Prostate gland (tissue), 2 donors: ENCODE measurements around the gene DNAJC3. TPM values are rescaled to one million over a fixed set of nuclear protein-coding genes. Genes with fewer than 3 reads are reported as not detected.
"Not testable (repeated sequence)": the region's sequence is repeated elsewhere in the genome, so short reads cannot be mapped to it uniquely, and the experiment has no call there.

Experiments
- DNase-seq: peaks from one replicate; pipeline ENCODE4 v3.0.0-alpha.2; 2019; ENCODE audit warnings: low spot score
- H3K27ac ChIP-seq, 2 donors: fragments of 200-600 bp; sonication (generic); 2 replicates each; pipeline ENCODE4 v1.5.1; 2017 to 2019
- H3K27me3 ChIP-seq: fragments of 200-600 bp; sonication (generic); replicated peaks from 2 replicates; pipeline ENCODE4 v1.5.1; 2019; ENCODE audit not compliant: insufficient read depth
- H3K36me3 ChIP-seq, 2 donors: fragments of 200-600 bp; sonication (generic); 1 replicate in 1 of 2; 2 replicates in 1 of 2; pipeline versions ENCODE4 v1.5.1 to v1.8.1; 2017 to 2019
- H3K4me1 ChIP-seq: fragments of 200-600 bp; sonication (generic); replicated peaks from 2 replicates; pipeline ENCODE4 v1.5.1; 2019
- H3K4me3 ChIP-seq, 2 donors: fragments of 200-600 bp; sonication (generic); 2 replicates each; pipeline ENCODE4 v1.5.1; 2017 to 2019
- H3K9me3 ChIP-seq: fragments of 200-600 bp; sonication (generic); 2 replicates; pipeline ENCODE4 v1.5.1; 2017
- POLR2A ChIP-seq: fragments of 450-650 bp; IDR thresholded peaks from one replicate; pipeline ENCODE4 v1.6.1; 2016; ENCODE audit warnings: antibody characterized with exemption, mild to moderate bottlenecking
- POLR2AphosphoS5 ChIP-seq: sonication (generic); formaldehyde crosslinking; IDR thresholded peaks from one replicate; pipeline ENCODE4 v1.6.1; 2017; ENCODE audit warnings: antibody characterized with exemption
- WGBS: methylation state at CpG from one replicate; pipeline ENCODE4 v1.1.5; 2018; 5-methylcytosine and 5-hydroxymethylcytosine counted together
- intact Hi-C: fragments of 100-400 bp; cut with DNase I; formaldehyde crosslinking; loops from one replicate; pipeline ENCODE4 v1.14.2; 2022
- total RNA-seq, 2 donors: library from RNA; depleted of rRNA; stranded (reverse); fragments of >200 nt; gene quantifications; one replicate each; pipeline ENCODE4 v1.1.0, GENCODE V29; 2016
- TF ChIP-seq, protein P1 (sequence below), 4 experiments: fragments of 200-600 bp in 2 of 4; fragments of 450-650 bp in 2 of 4; sonication (generic) in 2 of 4; IDR thresholded peaks; 1 replicate in 3 of 4; 2 replicates in 1 of 4; pipeline ENCODE4 v1.5.1; 2016 to 2019; ENCODE audit warnings: antibody characterized with exemption in 4 of 4, mild to moderate bottlenecking in 2 of 4, moderate library complexity in 2 of 4

The DNAJC3 gene
- total RNA-seq, 2 donors from 2014 or later = 44.7 to 106 TPM

DNA sequence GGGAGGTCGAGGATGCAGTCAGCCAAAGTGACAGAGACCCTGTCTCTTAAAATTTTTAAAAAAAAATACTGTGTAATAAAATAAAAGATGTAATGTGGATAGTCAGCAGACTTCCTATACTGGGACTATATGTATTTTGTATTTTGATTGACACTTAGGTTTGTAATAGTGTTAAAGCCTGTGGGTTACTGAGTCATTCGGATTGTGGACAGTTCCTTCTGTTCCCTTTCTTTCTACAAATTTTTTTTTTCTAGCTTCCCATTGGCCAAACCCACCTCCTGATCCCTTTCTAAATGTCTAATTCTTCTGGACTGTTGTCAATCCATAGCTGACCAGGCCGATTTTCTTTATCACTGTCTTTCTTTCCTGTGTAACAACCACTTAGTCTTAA lies 108.0 kb downstream of the DNAJC3 start:
- Histone ChIP-seq H3K27me3 (no peaks in the 10 kb centered on the region), H3K36me3 (no peaks in the 10 kb centered on the region), H3K9me3 (no peaks in the 10 kb centered on the region), H3K4me1 (no peaks in the 10 kb centered on the region), H3K27ac (no peak overlapping the region), H3K4me3 (no peak overlapping the region)
- intact Hi-C loops = no loop called here
- WGBS = 85% methylated on average over 3 of the region's 3 CpGs
- DNase-seq = no peak
- no peak for TF ChIP-seq POLR2AphosphoS5
- TF ChIP-seq, protein P1, sequence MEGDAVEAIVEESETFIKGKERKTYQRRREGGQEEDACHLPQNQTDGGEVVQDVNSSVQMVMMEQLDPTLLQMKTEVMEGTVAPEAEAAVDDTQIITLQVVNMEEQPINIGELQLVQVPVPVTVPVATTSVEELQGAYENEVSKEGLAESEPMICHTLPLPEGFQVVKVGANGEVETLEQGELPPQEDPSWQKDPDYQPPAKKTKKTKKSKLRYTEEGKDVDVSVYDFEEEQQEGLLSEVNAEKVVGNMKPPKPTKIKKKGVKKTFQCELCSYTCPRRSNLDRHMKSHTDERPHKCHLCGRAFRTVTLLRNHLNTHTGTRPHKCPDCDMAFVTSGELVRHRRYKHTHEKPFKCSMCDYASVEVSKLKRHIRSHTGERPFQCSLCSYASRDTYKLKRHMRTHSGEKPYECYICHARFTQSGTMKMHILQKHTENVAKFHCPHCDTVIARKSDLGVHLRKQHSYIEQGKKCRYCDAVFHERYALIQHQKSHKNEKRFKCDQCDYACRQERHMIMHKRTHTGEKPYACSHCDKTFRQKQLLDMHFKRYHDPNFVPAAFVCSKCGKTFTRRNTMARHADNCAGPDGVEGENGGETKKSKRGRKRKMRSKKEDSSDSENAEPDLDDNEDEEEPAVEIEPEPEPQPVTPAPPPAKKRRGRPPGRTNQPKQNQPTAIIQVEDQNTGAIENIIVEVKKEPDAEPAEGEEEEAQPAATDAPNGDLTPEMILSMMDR (IDR thresholded peaks at IDR 0.05) = no peak
- TF ChIP-seq POLR2A = no peak

DNA sequence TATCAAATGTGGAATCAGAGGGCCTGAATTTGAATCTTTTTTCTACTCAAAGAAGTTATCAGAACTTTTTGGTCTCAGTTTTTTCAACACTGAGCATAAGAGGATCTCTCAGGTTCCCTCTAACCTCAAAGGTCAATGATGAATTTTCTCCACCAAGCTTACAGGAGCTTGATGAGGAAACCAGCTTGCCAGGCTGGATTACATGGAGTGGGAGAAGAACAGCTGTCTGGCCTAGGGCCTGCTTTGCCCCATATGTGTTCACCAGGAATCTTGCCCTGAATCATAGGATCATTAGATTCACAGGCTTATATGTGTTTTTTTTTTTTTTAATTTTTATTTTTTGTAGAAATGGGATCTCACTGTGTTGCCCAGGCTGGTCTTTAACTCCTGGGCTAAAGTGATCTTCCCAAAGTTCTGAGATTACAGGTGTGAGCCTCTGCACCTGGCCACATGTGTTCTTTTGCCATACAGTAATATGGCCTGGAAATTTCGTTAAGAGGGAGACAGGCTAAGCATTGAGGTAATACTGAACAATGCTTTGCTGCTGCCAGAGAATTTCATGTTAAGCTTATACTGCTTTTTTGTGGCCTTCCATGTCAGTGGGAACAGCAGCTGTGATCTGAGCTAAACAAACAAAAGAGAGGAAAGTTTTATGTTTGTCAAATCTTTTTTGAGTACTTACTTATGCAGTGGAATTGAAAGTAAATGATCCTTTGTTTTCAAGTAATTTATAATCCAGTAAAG lies 110.6 kb downstream of the DNAJC3 start:
- TF ChIP-seq, protein P1 (IDR thresholded peaks at IDR 0.05) = no peak
- no peak for TF ChIP-seq POLR2AphosphoS5
- TF ChIP-seq POLR2A = no peak
- WGBS = 27% methylated on average over 1 of the region's 1 CpG

GRCh38 chr13:95788100-95788463 lies 111.1 kb downstream of the DNAJC3 start:
- H3K4me3 ChIP-seq = no peak overlapping the region
- intact Hi-C loops = no loop called here
- H3K27me3 ChIP-seq = no peaks in the 10 kb centered on the region
- no peaks in the 10 kb centered on the region for H3K36me3 ChIP-seq
- no peaks in the 10 kb centered on the region for H3K9me3 ChIP-seq
- H3K4me1 ChIP-seq = no peaks in the 10 kb centered on the region
- no peak for DNase-seq
- no peak overlapping the region for H3K27ac ChIP-seq
- TF ChIP-seq POLR2A = no peak
- TF ChIP-seq POLR2AphosphoS5 = no peak
- TF ChIP-seq, protein P1 (IDR thresholded peaks at IDR 0.05) = no peak
- whole genome bisulfite sequencing = 32% methylated on average over 2 of the region's 2 CpGs

More for the DNA sequence above, 110.6 kb downstream of the DNAJC3 start:
- Histone ChIP-seq H3K4me1 (no peaks in the 10 kb centered on the region), H3K27me3 (no peaks in the 10 kb centered on the region), H3K9me3 (no peaks in the 10 kb centered on the region), H3K4me3 (no peak overlapping the region), H3K27ac (no peak overlapping the region), H3K36me3 (no peaks in the 10 kb centered on the region)
- intact Hi-C loops = no loop called here
- no peak for DNase-seq

DNA sequence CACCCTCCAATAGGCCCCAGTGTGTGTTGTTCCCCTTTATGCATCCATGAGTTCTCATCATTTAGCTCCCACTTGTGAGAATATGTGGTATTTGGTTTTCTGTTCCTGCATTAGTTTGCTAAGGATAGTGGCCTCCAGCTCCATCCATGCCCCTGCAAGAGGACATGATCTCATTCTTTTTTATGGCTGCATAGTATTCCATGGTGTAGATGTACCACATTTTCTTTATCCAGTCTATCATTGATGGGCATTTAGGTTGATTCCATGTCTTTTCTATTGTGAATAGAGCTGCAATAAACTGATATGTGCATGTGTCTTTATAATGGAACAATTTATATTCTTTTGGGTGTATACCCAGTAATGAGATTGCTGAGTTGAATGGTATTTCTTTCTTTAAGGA lies 112.4 kb downstream of the DNAJC3 start:
- intact Hi-C loops, H3K36me3 ChIP-seq, H3K4me1 ChIP-seq, H3K27me3 ChIP-seq, H3K27ac ChIP-seq, H3K9me3 ChIP-seq, DNase-seq, H3K4me3 ChIP-seq: not testable (repeated sequence)

- no peaks in the 10 kb centered on the region for H3K36me3 ChIP-seq
- 88% methylated on average over 7 of the region's 7 CpGs for WGBS
- no peak overlapping the region for H3K27ac ChIP-seq
- H3K4me3 ChIP-seq = no peak overlapping the region
- H3K4me1 ChIP-seq = no peaks in the 10 kb centered on the region
- intact Hi-C loops = no loop called here
- TF ChIP-seq, protein P1 (IDR thresholded peaks at IDR 0.05) = no peak
- TF ChIP-seq POLR2AphosphoS5 = no peak
- TF ChIP-seq POLR2A = no peak
- no peaks in the 10 kb centered on the region for H3K27me3 ChIP-seq
- no peaks in the 10 kb centered on the region for H3K9me3 ChIP-seq
- DNase-seq = no peak
Measured at GRCh38 chr13:95791084-95791722, 114.3 kb downstream of the DNAJC3 start.
